ENCODE measurements around the gene SPACA4.

DNA sequence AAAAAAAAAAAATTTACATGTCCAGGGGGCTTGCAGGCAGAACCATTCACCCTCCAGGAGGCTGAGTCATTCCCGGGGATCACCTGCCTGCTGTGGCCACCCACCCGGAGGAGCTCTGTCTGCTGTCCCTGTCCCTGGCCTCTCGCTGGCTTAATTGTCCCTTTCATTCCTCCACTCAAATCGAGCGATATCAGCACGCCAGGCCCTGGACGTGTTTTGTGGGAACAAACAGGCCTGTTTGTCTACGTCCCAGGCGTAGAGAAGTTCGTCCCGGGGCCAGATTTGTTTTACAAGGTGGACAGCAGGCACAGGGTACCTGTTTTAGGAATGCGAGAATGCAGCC, 33.4 kb upstream of the SPACA4 start:
- TF ChIP-seq TAF1 (IDR thresholded peaks at IDR 0.05; ENCODE audit: borderline replicate concordance, low read depth, low read length): no peak
- no peak for TF ChIP-seq POLR2AphosphoS5 (IDR thresholded peaks at IDR 0.05; ENCODE audit: low read depth, low read length)
- TF ChIP-seq POLR2A (IDR thresholded peaks at IDR 0.05; ENCODE audit: low read depth, low read length): no peak

Measured in GM12892 (cell line).